Smooth muscle cell of the coronary artery (primary cell): ENCODE measurements around the gene NRGN. TPM values are rescaled to one million over a fixed set of nuclear protein-coding genes. Genes with fewer than 3 reads are reported as not detected.

ENCODE experiments used
- total RNA-seq: library from RNA; depleted of rRNA; stranded (reverse); fragments of >200 nt; gene quantifications from 2 replicates; pipeline ENCODE4 v1.2.3, GENCODE V29; 2014; ENCODE audit warnings: low replicate concordance

NRGN gene
- 0.30 and 0.47 TPM in 2 replicates for total RNA-seq

DNA sequence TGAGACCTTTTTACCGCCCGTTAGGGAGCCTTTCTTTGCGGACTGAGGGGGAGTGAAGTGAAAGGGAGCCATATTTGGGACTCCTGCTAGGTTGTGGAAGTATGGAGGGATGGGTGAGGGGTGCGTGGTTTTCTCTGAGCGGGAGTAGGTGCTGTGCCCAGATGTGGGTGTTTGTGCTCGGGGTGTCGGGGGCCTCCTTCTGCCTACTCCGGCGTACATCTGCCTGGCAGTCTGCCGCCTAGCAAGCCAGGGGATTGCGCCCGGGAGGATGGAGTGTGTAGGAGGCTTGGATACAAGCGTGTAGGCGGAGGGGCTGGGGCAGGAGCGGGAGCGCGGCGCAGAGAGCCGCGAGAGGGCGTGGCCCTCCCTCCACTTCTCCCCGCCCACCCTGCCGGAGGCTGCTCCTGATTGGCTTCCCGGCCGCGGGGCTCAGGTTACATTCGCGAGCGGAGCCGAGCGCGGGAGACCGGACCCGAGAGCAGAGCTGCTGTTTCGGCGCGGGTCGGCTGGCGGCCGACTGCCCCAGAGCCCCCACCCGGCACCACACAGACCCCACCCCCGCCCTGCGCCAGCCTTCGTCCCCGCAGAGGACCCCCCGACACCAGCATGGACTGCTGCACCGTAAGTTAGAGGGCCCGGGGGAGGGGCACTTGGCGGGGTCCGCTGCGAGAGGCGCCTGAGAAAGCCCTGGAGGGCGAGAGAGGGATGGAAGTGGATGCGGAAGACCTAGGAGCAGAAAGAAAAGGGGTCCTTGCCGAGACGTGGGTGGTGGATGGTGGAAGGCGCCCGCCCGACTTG lies at the start of gene NRGN:
Gene NRGN, plus strand, starts transcription at position 464 of the 798 bp plus-strand sequence. Its CDS starts 143 bp downstream, at position 607.

GRCh38 chr11:124751741-124752470 lies 12.2 kb downstream of the NRGN start, which contains the start of gene VSIG2:
Gene VSIG2 (minus strand): TSS chr11:124752255. CDS start chr11:124752137, 118 bp downstream.

GRCh38 chr11:124762105-124762623 lies 22.4 kb downstream of the NRGN start, which contains the start of gene ESAM:
Gene ESAM (minus strand): TSS chr11:124762290. CDS start chr11:124762154, 136 bp downstream.

Other genes starting within 250 kb of the NRGN start
- not detected in 2 replicates for gene OR8B12, start 196.3 kb upstream of the NRGN start, total RNA-seq
- not detected in 2 replicates for gene OR8A1, start 169.9 kb upstream of the NRGN start, total RNA-seq
- gene PANX3, start 128.5 kb upstream of the NRGN start, total RNA-seq: not detected in 2 replicates
- 14.5 and 18.3 TPM in 2 replicates for gene TBRG1, start 117.1 kb upstream of the NRGN start, total RNA-seq
- gene SIAE, start 66.2 kb upstream of the NRGN start, total RNA-seq: 12.5 and 20.1 TPM in 2 replicates
- 7.8 and 10.1 TPM in 2 replicates for gene SPA17, start 66.0 kb upstream of the NRGN start, total RNA-seq
- not detected in 2 replicates for gene VSIG2, start 12.3 kb downstream of the NRGN start, total RNA-seq
- gene ESAM, start 22.3 kb downstream of the NRGN start, total RNA-seq: 0.23 and 3.8 TPM in 2 replicates
- gene MSANTD2, start 60.5 kb downstream of the NRGN start, total RNA-seq: 2.9 and 6.5 TPM in 2 replicates
- gene ROBO3, start 125.5 kb downstream of the NRGN start, total RNA-seq: 2.9 and 19.0 TPM in 2 replicates
- gene ROBO4, start 157.9 kb downstream of the NRGN start, total RNA-seq: 0.35 and 0.53 TPM in 2 replicates
- 0.08 TPM in 1 of 2 replicates, not detected in the other for gene HEPN1, start 179.3 kb downstream of the NRGN start, total RNA-seq
- not detected in 2 replicates for gene HEPACAM, start 196.1 kb downstream of the NRGN start, total RNA-seq
- 0.23 and 0.90 TPM in 2 replicates for gene CCDC15, start 214.3 kb downstream of the NRGN start, total RNA-seq